Right atrium auricular region (tissue), 2 donors: Measurements from ENCODE around the gene ALG11. TPM values are rescaled to one million over a fixed set of nuclear protein-coding genes. Genes with fewer than 3 reads are reported as not detected.

Experiments used
- DNase-seq: peaks from one replicate; pipeline ENCODE4 v3.0.0-alpha.2; 2019; ENCODE audit warnings: low spot score
- H3K27ac ChIP-seq, 2 donors: fragments of 200-600 bp; sonication (generic); 1 replicate in 1 of 2; 2 replicates in 1 of 2; pipeline ENCODE4 v1.5.1; 2016 to 2019
- H3K27me3 ChIP-seq, 2 donors: fragments of 200-600 bp; sonication (generic); one replicate each; pipeline versions ENCODE4 v1.5.1 to v1.6.0; 2017 to 2019
- H3K36me3 ChIP-seq: fragments of 200-600 bp; sonication (generic); one replicate; pipeline ENCODE4 v1.5.1; 2016
- H3K4me1 ChIP-seq, 2 donors: fragments of 200-600 bp; sonication (generic); one replicate each; pipeline versions ENCODE4 v1.5.1 to v1.6.0; 2017 to 2019
- H3K4me3 ChIP-seq, 2 donors: fragments of 200-600 bp; sonication (generic); 1 replicate in 1 of 2; 2 replicates in 1 of 2; pipeline ENCODE4 v1.5.1; 2017 to 2019; ENCODE audit warnings: mild to moderate bottlenecking in 1 of 2, moderate library complexity in 1 of 2
- H3K9me3 ChIP-seq, 2 donors: fragments of 200-600 bp; sonication (generic); one replicate each; pipeline ENCODE4 v1.5.1; 2019
- CTCF ChIP-seq, 2 donors: fragments of 200-600 bp; sonication (generic); IDR thresholded peaks; one replicate each; pipeline ENCODE4 v1.5.1; 2019; ENCODE audit warnings: antibody characterized with exemption in 2 of 2
- total RNA-seq, 2 donors: library from RNA; depleted of rRNA; stranded (reverse); fragments of >200 nt; gene quantifications; one replicate each; pipeline ENCODE4 v1.1.0, GENCODE V29; 2016

ALG11 gene
- total RNA-seq, 2 donors from 2014 or later = 10.5 to 19.2 TPM

DNA sequence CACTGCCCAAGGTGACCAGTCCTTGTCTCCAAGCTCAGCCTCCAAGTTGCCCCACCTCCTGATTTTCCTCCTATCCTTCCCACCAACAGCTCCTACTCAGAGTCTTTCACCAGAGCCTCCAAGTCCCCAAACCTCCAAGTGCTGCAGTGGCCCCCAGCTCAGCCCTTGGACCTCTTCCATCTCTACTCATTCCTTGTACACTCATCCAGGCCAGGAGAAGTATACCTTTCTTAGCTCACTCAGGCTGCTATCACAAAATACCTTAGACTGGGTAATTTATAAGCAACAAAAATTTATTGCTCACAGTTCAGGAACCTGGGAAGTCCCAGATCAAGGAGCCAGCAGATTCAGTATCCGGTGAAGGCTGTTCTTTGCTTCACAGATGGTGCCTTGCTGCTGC, 12.3 kb upstream of the ALG11 start:
- Histone ChIP-seq H3K27me3 (no peaks in the 10 kb centered on the region), H3K9me3 (no peaks in the 10 kb centered on the region), H3K4me3 (no peak overlapping the region), H3K36me3 (no peaks in the 10 kb centered on the region), H3K27ac (peak overlapping the region; percentile 40 to 52), H3K4me1 (peaks cover 0 to 28% of the 10 kb centered on the region in 2 donors)
- no peak for TF ChIP-seq CTCF (IDR thresholded peaks at IDR 0.05)
- DNase-seq = no peak

GRCh38 chr13:52001120-52001731, 11.0 kb upstream of the ALG11 start:
- no peak for DNase-seq
- Histone ChIP-seq H3K27me3 (no peaks in the 10 kb centered on the region), H3K27ac (no peak overlapping the region), H3K36me3 (no peaks in the 10 kb centered on the region), H3K9me3 (no peaks in the 10 kb centered on the region), H3K4me3 (no peak overlapping the region), H3K4me1 (peaks cover 0 to 15% of the 10 kb centered on the region in 2 donors)
- peak; percentile 77 to 78 for TF ChIP-seq CTCF (IDR thresholded peaks at IDR 0.05)

DNA sequence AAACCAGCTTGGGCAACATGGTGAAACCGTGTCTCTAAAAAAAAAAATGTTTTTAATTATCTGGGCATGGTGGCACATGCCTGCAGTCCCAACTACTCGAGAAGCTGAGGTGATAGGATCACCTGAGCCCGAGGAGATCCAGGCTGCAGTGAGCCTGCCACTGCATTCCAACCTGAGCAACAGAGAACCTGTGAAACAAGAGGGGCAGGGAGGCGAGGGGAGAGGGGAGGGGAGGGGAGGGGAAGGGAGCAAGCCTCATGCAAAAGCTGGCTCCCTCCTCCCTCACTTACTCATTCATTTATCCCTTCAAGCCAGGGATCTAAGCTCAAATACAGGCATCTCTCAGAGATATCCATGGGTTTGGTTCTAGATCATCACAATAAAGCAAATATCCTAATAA, 9.8 kb upstream of the ALG11 start:
- Histone ChIP-seq H3K4me1 (peaks cover 0 to 9% of the 10 kb centered on the region in 2 donors), H3K27ac (no peak overlapping the region), H3K4me3 (no peak overlapping the region), H3K36me3 (no peaks in the 10 kb centered on the region), H3K27me3 (no peaks in the 10 kb centered on the region), H3K9me3 (no peaks in the 10 kb centered on the region)
- TF ChIP-seq CTCF (IDR thresholded peaks at IDR 0.05) = no peak
- DNase-seq = no peak

- H3K27ac ChIP-seq = no peak overlapping the region
- no peaks in the 10 kb centered on the region for H3K36me3 ChIP-seq
- DNase-seq = no peak
- H3K9me3 ChIP-seq = no peaks in the 10 kb centered on the region
- no peaks in the 10 kb centered on the region for H3K27me3 ChIP-seq
- no peak for TF ChIP-seq CTCF (IDR thresholded peaks at IDR 0.05)
- peaks cover 0 to 8% of the 10 kb centered on the region in 2 donors for H3K4me1 ChIP-seq
- H3K4me3 ChIP-seq = no peak overlapping the region
Measured at GRCh38 chr13:52003541-52003940, 8.7 kb upstream of the ALG11 start.

- no peak for TF ChIP-seq CTCF (IDR thresholded peaks at IDR 0.05)
- no peaks in the 10 kb centered on the region for H3K27me3 ChIP-seq
- DNase-seq = no peak
- no peak overlapping the region for H3K27ac ChIP-seq
- no peaks in the 10 kb centered on the region for H3K4me1 ChIP-seq
- H3K9me3 ChIP-seq = no peaks in the 10 kb centered on the region
- H3K4me3 ChIP-seq = no peak overlapping the region
- H3K36me3 ChIP-seq = no peaks in the 10 kb centered on the region
Measured at GRCh38 chr13:52004511-52005170, 7.6 kb upstream of the ALG11 start.
